B cell (primary cell): Measurements from ENCODE around the gene DHX35. TPM values are rescaled to one million over a fixed set of nuclear protein-coding genes. Genes with fewer than 3 reads are reported as not detected.

Source experiments
- ATAC-seq: fragments of 200-7000 bp; cut with Tn5 transposase; one replicate; pipeline ENCODE4 v1.10.0; 2021; ENCODE audit warnings: low read depth, mild to moderate bottlenecking, moderate number of reproducible peaks, moderate library complexity
- CTCF ChIA-PET: fragments of 350-600 bp; sonication (Branson Sonifier 250); formaldehyde crosslinking; loops from one replicate; lab custom pipeline; 2021; ENCODE audit warnings: antibody characterized with exemption, inconsistent platforms; lab: Charles Lee
- POLR2A ChIA-PET: fragments of 350-600 bp; sonication (Branson Sonifier 250); formaldehyde crosslinking; loops from one replicate; lab custom pipeline; 2021; ENCODE audit warnings: antibody characterized with exemption; lab: Charles Lee
- DNase-seq: peaks from one replicate; pipeline ENCODE4 v3.0.0; 2013
- H2AFZ ChIP-seq: 2 replicates; pipeline ENCODE4 v1.6.1; 2012; ENCODE audit warnings: mild to moderate bottlenecking, low read depth, low read length; ENCODE audit not compliant: insufficient read depth, poor library complexity, severe bottlenecking
- H3K27ac ChIP-seq, 2 donors: 1 replicate in 1 of 2; 2 replicates in 1 of 2; pipeline ENCODE4 v1.5.1; 2012 to 2013; ENCODE audit warnings: low read length in 2 of 2, mild to moderate bottlenecking in 2 of 2, moderate library complexity in 1 of 2
- H3K27me3 ChIP-seq, 4 experiments: fragments of 200-600 bp in 1 of 4; sonication (generic) in 1 of 4; replicated peaks in 1 of 4; 1 replicate in 2 of 4; 2 replicates in 2 of 4; pipeline versions ENCODE4 v1.6.1 to v1.7.0; 2013 to 2016; ENCODE audit warnings: low read length in 3 of 4, mild to moderate bottlenecking in 2 of 4, mixed read lengths in 1 of 4, moderate library complexity in 1 of 4; ENCODE audit not compliant: insufficient read depth in 4 of 4, control insufficient read depth in 3 of 4; ENCODE audit errors: control extremely low read depth in 1 of 4
- H3K36me3 ChIP-seq, 2 experiments: replicated peaks in 1 of 2; 1 replicate in 1 of 2; 2 replicates in 1 of 2; pipeline versions ENCODE4 v1.6.1 to v1.7.1; 2013; ENCODE audit warnings: low read length in 1 of 2; ENCODE audit not compliant: insufficient read depth in 2 of 2, control insufficient read depth in 1 of 2; ENCODE audit errors: control extremely low read depth in 1 of 2, extremely low read depth in 1 of 2
- H3K4me1 ChIP-seq, 2 donors: fragments of 200-600 bp in 1 of 2; sonication (generic) in 1 of 2; 1 replicate in 1 of 2; 2 replicates in 1 of 2; pipeline versions ENCODE4 v1.5.1 to v1.6.1; 2013 to 2017; ENCODE audit warnings: low read length in 2 of 2; ENCODE audit not compliant: control insufficient read depth in 2 of 2, insufficient read depth in 2 of 2
- H3K4me2 ChIP-seq: replicated peaks from 2 replicates; pipeline ENCODE3; 2012; ENCODE audit warnings: mild to moderate bottlenecking, low read depth, low read length; ENCODE audit not compliant: poor library complexity, severe bottlenecking
- H3K4me3 ChIP-seq, 5 experiments: fragments of 200-600 bp in 1 of 5; sonication (generic) in 1 of 5; 1 replicate in 3 of 5; 2 replicates in 2 of 5; pipeline versions ENCODE4 v1.5.1 to v1.7.0; 2011 to 2016; ENCODE audit warnings: low read length in 4 of 5, mild to moderate bottlenecking in 4 of 5, low read depth in 2 of 5, control low read depth in 1 of 5, moderate library complexity in 1 of 5; ENCODE audit not compliant: insufficient read depth in 1 of 5; ENCODE audit errors: control extremely low read depth in 1 of 5, extremely low read depth in 1 of 5
- H3K79me2 ChIP-seq: fragments of 200-600 bp; sonication (generic); one replicate; pipeline ENCODE4 v1.6.0; 2016; ENCODE audit warnings: low read length; ENCODE audit not compliant: control insufficient read depth, insufficient read depth
- H3K9ac ChIP-seq: fragments of 200-600 bp; sonication (generic); 2 replicates; pipeline ENCODE4 v1.6.1; 2017; ENCODE audit warnings: mild to moderate bottlenecking, low read length, moderate library complexity
- H3K9me3 ChIP-seq, 3 donors: one replicate each; pipeline versions ENCODE4 v1.6.1 to v1.7.1; 2013; ENCODE audit warnings: low read length in 2 of 3; ENCODE audit not compliant: control insufficient read depth in 2 of 3, insufficient read depth in 1 of 3; ENCODE audit errors: control extremely low read depth in 1 of 3
- H4K20me1 ChIP-seq: 2 replicates; pipeline ENCODE4 v1.6.0; 2012; ENCODE audit warnings: mild to moderate bottlenecking, low read length; ENCODE audit not compliant: insufficient read depth, control insufficient read depth, poor library complexity, severe bottlenecking
- H3K27ac Mint-ChIP-seq: one replicate; pipeline ENCODE4 v1.8.0; 2021; ENCODE audit warnings: mixed read lengths
- H3K27me3 Mint-ChIP-seq: one replicate; pipeline ENCODE4 v1.8.0; 2021; ENCODE audit warnings: mixed read lengths
- H3K4me1 Mint-ChIP-seq: one replicate; pipeline ENCODE4 v1.8.0; 2021; ENCODE audit warnings: mixed read lengths
- H3K4me3 Mint-ChIP-seq: one replicate; pipeline ENCODE4 v1.8.0; 2021; ENCODE audit warnings: mixed read lengths
- H3K9me3 Mint-ChIP-seq: one replicate; pipeline ENCODE4 v1.8.0; 2022; ENCODE audit warnings: mixed read lengths; ENCODE audit not compliant: insufficient read depth
- CTCF ChIP-seq: fragments of 200-600 bp; IDR thresholded peaks from one replicate; pipeline ENCODE4 v1.8.0; 2022; ENCODE audit warnings: antibody characterized with exemption, mild to moderate bottlenecking
- EZH2 ChIP-seq: IDR thresholded peaks from 2 replicates; pipeline ENCODE4 v1.6.1; 2012; ENCODE audit warnings: borderline replicate concordance, low read depth, mild to moderate bottlenecking, moderate library complexity, low read length; ENCODE audit not compliant: insufficient read depth, poor library complexity, severe bottlenecking
- WGBS: methylation state at CpG from one replicate; pipeline ENCODE4 v1.1.5; 2013; ENCODE audit warnings: missing lambda C conversion rate; ENCODE audit not compliant: insufficient coverage; 5-methylcytosine and 5-hydroxymethylcytosine counted together
- intact Hi-C: fragments of 100-400 bp; cut with micrococcal nuclease; formaldehyde crosslinking; loops from one replicate; pipeline ENCODE4 v1.10.0; 2022
- polyA plus RNA-seq: library from polyadenylated mRNA; depleted of rRNA; stranded (reverse); fragments of >200 nt; gene quantifications from 2 replicates; pipeline ENCODE4 v1.2.3, GENCODE V29; 2012
- total RNA-seq, 2 donors: library from RNA; stranded (reverse); fragments of 120-200 nt in 1 of 2; gene quantifications; 1 replicate in 1 of 2; 2 replicates in 1 of 2; pipeline versions ENCODE4 v1.2.3 to v1.2.4, GENCODE V29; 2013 to 2022

DHX35 gene
- total and polyA plus RNA-seq, 2 donors (not counting 1 experiment from before 2014, with no cell fraction given), result 7.5 to 12.4 TPM

- no peaks in the 10 kb centered on the region for H3K27me3 Mint-ChIP-seq
- Histone ChIP-seq H3K79me2 (peaks cover 75% of the 10 kb centered on the region), H3K4me1 (peaks cover 0 to 3% of the 10 kb centered on the region in 2 donors), H3K4me3 (no peak overlapping the region), H2AFZ (no peak overlapping the region), H3K4me2 (no peak overlapping the region), H3K9ac (no peak overlapping the region), H3K27me3 (no peaks in the 10 kb centered on the region), H3K27ac (no peak overlapping the region), H3K36me3 (no peaks in the 10 kb centered on the region), H4K20me1 (no peaks in the 10 kb centered on the region), H3K9me3 (no peaks in the 10 kb centered on the region)
- ATAC-seq, result no peak
- intact Hi-C loops, result no loop called here
- WGBS, result 100% methylated on average over 4 of the region's 5 CpGs
- ChIA-PET CTCF (interaction anchor here (1.3 kb wide), 1 partner anchor 11 kb away, joined by 4 read pairs; no protein-coding TSS in a partner anchor), POLR2A (no interaction called here)
- no peaks in the 10 kb centered on the region for H3K9me3 Mint-ChIP-seq
- TF ChIP-seq EZH2 (no peak), CTCF (no peak)
- H3K4me3 Mint-ChIP-seq, result no peak overlapping the region
- no peak for DNase-seq
- no peak overlapping the region for H3K27ac Mint-ChIP-seq
- peaks cover 4% of the 10 kb centered on the region for H3K4me1 Mint-ChIP-seq
These were observed 27.6 kb upstream of the DHX35 start for GRCh38 chr20:38934530-38934929.

GRCh38 chr20:38935285-38935684 lies 26.9 kb upstream of the DHX35 start:
- POLR2A ChIA-PET, result no interaction called here

More at GRCh38 chr20:38935285-38935684, 26.9 kb upstream of the DHX35 start:
- no peak for ATAC-seq
- H3K4me2 ChIP-seq, result no peak overlapping the region
- H3K4me3 ChIP-seq, result no peak overlapping the region
- H3K27me3 Mint-ChIP-seq, result no peaks in the 10 kb centered on the region
- no peaks in the 10 kb centered on the region for H3K9me3 Mint-ChIP-seq
- H3K4me1 Mint-ChIP-seq, result no peaks in the 10 kb centered on the region
- CTCF ChIA-PET, result no interaction called here
- no peaks in the 10 kb centered on the region for H3K36me3 ChIP-seq
- H3K9ac ChIP-seq, result no peak overlapping the region
- peaks cover 68% of the 10 kb centered on the region for H3K79me2 ChIP-seq
- no peak overlapping the region for H3K27ac Mint-ChIP-seq
- no peaks in the 10 kb centered on the region for H3K27me3 ChIP-seq
- peak; percentile 23 for TF ChIP-seq CTCF
- TF ChIP-seq EZH2, result no peak
- no peak overlapping the region for H3K27ac ChIP-seq
- no peak overlapping the region for H2AFZ ChIP-seq
- H3K9me3 ChIP-seq, result no peaks in the 10 kb centered on the region
- H3K4me1 ChIP-seq, result no peaks in the 10 kb centered on the region
- intact Hi-C loops, result loop anchor here (1.0 kb wide), 1 partner anchor 289 kb away; no protein-coding TSS in a partner anchor
- DNase-seq, result no peak
- no peaks in the 10 kb centered on the region for H4K20me1 ChIP-seq
- H3K4me3 Mint-ChIP-seq, result no peak overlapping the region
- 100% methylated on average over 2 of the region's 3 CpGs for WGBS
